Adipose tissue (tissue), 3 donors: Measurements from ENCODE around the gene KIF18A. TPM values are rescaled to one million over a fixed set of nuclear protein-coding genes. Genes with fewer than 3 reads are reported as not detected.
"Not testable (repeated sequence)": the region's sequence is repeated elsewhere in the genome, so short reads cannot be mapped to it uniquely, and the experiment has no call there.

ENCODE experiments used
- H3K27ac ChIP-seq: one replicate; pipeline ENCODE4 v1.5.1; 2013; ENCODE audit warnings: low read depth, low read length
- WGBS, 3 donors: extraction: QIAGEN DNeasy Blood & Tissue Kit; methylation state at CpG; one replicate each; pipeline ENCODE4 v1.1.7; 2013; 5-methylcytosine and 5-hydroxymethylcytosine counted together
- polyA plus RNA-seq, 3 donors: library from polyadenylated mRNA; stranded (reverse); fragments of 200-250 nt; gene quantifications; one replicate each; pipeline ENCODE4 v1.2.3, GENCODE V29; 2013
- donor health status: healthy with polysubstance abuse.
- donor health status: Bipolar disorder and iron deficiency.
- donor health status: healthy.

Gene KIF18A
- under 1 TPM; 0.10 to 0.22 (median 0.10) TPM for polyA plus RNA-seq

DNA sequence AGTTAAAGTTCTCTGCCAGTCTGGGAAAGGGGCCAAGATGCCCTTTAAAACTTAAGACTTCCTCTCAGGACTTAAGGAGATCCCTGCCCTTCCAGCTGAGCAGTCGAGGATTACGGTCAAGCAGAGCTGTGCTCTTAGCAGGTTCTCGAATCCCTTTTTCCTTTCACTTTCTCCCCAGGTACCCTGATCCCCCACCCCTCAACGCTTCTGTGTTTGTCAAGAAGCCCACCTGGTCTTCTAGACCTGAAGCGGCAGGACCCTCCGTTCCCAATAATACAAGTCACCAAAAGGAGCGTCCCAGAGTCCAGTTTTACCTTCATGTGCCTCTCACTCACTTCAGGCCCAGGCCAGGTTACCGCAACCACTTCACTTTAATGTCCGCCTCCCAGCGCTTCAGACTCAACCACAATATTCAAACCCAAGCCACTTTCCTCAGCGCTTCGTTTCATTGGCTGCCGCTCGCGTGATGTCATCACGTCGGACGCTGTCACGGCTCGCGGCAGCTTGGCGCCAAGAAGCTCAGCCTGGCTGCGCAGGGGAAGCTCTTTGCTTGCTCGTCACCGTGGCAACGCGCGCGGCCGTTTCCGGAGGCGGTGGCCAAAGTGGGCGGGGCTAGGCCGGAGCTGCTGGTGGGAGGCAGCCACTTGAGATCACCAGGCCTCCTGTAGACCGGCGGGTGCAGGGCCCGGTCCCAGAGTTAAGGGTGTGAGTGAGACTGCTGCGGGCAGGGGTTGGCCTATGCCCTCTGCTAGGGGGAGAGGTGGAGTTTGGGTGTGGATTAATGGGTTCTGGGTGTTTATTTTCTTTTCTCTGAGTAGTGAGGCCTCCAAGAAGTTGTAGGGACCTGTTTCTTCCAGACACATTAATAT, at the start of gene KIF18A, which contains the start of gene METTL15:
TSS of gene KIF18A (minus strand) at position 407 of the 869 bp plus-strand sequence. CDS start 10,209 bp downstream, outside the sequence.
TSS of gene METTL15 (plus strand) at position 639 of the 869 bp plus-strand sequence. CDS start 4,947 bp downstream, outside the sequence.
- H3K27ac ChIP-seq = no peak within 1 kb of the TSS
- 0 to 1% (median 0%) methylated on average over 38 of the region's 38 CpGs for WGBS, 3 donors

DNA sequence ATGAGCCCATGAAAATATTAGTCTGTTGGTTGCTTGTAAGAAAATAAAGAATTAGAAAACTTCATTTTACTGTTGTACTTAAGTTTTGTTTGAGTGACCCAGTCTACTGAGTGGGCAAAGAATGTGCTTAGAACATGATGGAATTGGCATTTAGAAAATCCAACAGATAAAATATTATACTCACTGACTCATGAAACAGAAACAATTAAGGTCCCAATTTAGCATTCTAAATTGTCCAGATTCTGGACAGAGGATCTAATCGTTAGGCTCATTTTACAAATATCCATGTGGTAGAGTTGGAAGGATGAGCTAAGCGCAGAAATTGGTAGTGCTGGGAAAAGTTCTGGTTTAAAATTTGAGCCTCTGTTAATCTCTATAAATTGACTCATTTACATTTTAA, 45.6 kb upstream of the KIF18A start:
- H3K27ac ChIP-seq = no peak overlapping the region
- 97 to 99% (median 97%) methylated on average over 2 of the region's 2 CpGs for whole genome bisulfite sequencing, 3 donors

DNA sequence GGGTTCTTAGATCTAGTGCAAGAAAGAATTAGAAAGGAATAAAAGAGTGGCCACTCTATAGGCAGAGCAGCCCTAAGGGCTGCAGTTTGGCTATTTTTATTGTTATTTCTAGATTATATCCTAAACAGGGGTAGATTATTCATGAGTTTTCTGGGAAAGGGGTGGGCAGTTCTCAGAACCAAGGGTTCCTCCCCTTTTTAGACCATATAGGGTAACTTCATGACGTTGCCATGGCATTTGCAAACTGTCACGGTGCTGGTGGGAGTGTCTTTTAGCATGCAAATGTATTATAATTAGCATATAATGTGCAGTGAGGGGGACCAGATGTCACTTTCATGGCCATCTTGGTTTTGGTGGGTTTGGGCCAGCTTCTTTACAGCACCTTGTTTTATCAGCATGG, 44.8 kb upstream of the KIF18A start:
- 97 to 100% (median 99%) methylated on average over 2 of the region's 2 CpGs for WGBS, 3 donors
- no peak overlapping the region for H3K27ac ChIP-seq

DNA sequence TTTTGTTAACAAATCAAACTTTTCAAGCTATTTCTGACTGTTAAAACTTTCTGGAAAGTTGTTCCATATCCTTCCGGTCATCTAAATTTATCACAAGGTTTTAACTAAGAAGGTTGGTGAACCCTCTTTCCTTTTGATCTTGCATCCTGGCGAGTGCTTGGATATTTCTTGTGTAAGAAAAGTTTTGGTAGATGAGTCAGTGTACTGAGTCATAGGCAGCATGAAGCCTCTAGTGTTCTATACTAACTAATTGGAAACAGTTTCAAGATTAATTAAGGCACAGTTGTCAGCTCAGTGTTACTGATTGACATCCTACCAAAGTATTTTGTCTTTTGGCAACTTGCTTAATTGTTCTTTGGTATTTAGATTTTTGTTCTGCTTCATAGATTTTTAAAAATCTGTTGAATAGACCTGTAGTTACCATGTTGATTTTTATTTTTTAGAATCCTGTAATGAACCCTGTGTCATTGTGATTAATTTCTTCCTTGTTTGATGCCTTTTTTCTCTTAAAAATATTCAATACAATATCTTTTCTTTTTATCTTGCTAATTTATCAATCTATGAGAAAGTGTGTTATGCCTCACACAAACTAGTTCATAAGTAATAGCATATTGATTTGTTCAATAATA, 38.3 kb upstream of the KIF18A start:
- 65 to 82% (median 77%) methylated on average over 2 of the region's 2 CpGs for WGBS, 3 donors
- no peak overlapping the region for H3K27ac ChIP-seq

DNA sequence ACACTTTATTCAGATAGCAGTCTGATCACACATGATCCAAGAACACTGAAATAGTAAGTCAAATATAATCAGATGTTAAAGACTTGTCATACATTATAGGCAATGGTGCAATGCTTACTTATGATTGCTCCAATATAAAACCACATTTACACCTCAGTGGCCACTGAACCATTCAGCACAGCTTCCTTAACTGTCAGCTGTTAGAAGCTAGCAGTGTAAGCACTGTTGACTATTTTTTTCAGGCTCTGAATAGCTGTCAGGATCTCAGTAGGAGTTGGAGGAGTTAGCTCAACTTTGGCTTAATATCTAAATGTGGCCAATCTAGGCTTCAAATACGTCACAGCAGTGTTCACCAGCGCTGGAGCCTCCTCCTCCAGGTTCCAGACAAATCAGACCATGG, 36.9 kb upstream of the KIF18A start:
- 82 to 97% (median 97%) methylated on average over 2 of the region's 2 CpGs for whole genome bisulfite sequencing, 3 donors
- no peak overlapping the region for H3K27ac ChIP-seq

DNA sequence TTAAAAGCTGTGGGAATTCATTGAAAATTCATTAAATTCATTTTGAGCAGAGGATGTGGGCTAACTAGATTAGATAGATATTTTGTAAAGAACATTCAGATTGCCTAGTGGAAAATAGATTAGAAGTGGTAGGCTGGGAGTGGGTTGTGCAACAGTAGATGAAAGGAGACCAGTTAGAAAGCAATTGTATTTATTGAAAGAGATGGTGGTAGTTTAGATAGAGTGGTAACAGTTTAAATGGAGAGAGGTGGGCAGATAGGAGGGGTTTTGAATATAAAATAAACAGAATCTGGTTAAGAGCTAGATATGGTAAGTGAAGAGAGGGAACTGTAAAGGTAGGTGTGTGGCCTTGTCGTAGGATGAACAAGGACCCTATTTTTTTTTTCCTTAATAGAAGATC, 34.8 kb upstream of the KIF18A start:
- H3K27ac ChIP-seq = no peak overlapping the region
- WGBS, 3 donors = 94 to 100% (median 97%) methylated on average over 1 of the region's 1 CpG

DNA sequence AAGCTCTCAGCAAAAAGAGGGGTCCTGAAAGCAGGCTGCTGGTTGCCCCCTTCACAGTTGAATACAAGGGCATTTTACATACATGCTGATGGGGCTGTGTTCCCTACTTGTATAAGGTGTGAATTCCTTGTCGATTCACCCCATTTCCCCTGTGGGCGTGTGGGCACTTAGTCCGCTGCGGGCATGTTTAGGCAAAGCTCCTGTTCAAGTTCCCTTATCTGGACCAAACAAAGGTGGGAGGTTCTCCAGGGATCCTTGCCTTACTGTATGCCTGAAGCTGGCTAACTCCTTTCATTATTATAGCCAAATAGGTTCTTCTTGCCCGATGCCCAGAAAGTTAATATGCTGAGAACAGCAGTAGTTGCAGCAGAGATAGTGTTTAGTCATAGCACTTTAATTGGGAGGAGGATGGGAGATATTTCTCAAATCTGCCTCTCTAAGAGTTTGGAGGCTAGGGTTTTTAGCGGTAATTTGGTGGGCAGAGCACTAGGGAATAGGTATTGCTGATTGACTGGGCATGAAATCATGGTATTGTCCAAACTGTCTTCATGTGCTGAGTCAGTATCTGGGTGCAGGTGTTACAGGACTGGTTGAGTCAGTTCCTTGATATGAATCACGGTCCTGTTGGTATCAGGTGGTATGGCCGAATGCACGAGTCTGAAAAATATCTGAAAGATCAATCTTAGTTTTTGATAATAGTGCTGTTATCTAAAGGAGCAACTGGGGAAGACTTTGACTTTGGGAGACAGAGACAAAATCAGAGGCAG, 32.9 kb upstream of the KIF18A start:
- no peak overlapping the region for H3K27ac ChIP-seq
- 95 to 98% (median 98%) methylated on average over 9 of the region's 9 CpGs for WGBS, 3 donors

DNA sequence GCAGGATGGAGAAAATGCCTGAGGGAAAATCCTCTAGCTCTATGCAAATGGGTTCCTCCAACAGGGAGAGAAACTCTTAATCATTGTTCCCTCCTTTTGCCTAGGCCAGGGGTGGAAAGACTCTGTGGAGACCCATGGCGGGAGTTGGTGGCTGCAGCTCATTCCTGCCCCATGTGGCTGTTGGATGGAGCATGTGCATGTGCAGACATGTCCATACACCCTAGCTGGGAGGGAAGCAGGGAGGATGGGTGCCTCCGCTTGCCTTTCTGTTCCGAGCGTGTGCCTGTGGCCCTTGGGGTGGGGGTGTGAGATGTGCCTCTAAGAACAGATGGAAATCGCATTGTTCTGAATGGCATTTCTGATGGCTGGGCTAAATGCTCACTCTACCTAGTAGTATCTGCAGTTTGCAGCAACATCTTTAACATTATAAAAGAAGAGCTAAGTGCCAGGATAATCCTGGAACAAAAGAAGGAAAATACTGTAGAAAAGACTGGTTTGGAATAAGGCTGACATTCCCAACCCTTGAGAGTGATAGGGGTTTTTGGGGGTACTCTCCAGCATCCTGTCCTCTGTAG, 32.0 kb upstream of the KIF18A start:
- WGBS, 3 donors = 93 to 100% (median 100%) methylated on average over 5 of the region's 5 CpGs
- no peak overlapping the region for H3K27ac ChIP-seq

DNA sequence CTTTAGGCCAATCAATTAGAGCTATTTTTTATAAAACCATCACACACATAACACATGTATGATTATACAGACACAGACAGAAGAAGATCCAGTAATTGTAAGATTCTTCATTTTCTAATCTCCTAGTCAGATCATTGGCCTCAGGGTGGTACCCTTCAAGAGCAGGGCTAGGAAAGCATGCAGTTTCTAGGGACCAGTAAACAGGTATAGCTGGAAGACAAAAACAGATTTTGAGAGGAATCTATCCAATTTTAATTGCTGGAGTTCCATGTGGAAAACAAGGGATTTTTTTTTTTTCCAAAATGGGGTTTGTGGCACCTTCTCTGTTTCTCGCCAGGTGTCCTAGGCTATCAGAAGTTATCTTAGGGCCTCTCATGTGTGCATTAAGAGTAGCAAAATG, 29.9 kb upstream of the KIF18A start:
- no peak overlapping the region for H3K27ac ChIP-seq
- 93 to 97% (median 96%) methylated on average over 1 of the region's 1 CpG for WGBS, 3 donors

DNA sequence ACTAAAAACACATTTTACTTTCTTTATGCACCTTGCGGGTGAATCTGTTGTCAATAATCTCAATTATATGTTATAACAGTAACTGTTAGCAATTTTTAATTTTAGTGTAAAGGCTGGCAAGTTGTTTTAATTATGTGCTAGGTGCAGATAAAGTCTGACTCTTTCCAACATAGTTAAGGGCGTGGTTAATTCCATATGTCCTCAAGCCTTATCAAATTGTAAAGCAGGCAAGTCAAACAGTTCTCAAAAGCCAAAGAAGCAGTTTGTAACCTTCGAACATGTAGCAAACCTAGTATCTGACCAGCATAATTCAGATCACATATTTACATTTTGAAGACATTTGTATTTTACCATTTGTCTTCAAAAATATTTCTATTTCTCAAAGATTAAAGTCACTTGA, 29.4 kb upstream of the KIF18A start:
- no peak overlapping the region for H3K27ac ChIP-seq
- WGBS, 3 donors = 96 to 98% (median 97%) methylated on average over 3 of the region's 3 CpGs

DNA sequence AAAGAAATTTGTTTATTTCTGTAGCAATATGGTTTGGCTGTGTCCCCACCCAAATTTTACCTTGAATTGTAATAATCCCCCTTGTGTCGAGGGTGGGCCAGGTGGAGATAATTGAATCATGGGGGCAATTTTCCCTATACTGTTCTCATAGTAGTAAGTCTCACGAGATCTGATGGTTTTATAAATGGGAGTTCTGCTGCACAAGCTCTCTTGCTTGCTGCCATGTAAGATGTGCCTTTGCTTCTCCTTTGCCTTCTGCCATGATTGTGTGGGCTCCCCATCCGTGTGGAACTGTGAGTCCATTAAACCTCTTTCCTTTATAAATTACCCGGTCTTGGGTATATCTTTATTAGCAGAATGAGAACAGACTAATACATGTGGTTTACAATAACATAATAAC, 28.2 kb upstream of the KIF18A start:
- 93 to 99% (median 97%) methylated on average over 4 of the region's 4 CpGs for WGBS, 3 donors

DNA sequence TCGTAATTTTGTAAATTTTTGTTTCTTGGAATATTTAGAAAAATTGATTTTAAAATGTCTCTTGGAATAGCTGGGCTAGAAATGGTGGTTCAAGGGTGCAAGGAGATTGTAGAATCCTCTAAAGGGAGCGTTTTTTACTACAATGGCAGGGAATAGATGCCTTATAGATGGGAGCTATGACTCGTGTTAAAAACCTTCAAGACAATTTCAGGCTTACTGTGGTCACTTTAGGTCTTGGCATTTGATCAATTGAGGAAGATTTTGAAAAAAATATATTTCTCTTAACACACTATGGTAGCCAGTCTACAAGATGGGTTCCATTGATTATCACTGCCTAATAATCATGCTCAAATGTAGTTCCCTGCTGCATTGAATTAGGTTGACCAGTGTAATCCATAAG, 25.2 kb upstream of the KIF18A start:
- H3K27ac ChIP-seq = no peak overlapping the region
- 93 to 99% (median 95%) methylated on average over 3 of the region's 3 CpGs for WGBS, 3 donors

More for the DNA sequence above, 28.2 kb upstream of the KIF18A start:
- H3K27ac ChIP-seq = not testable (repeated sequence)

DNA sequence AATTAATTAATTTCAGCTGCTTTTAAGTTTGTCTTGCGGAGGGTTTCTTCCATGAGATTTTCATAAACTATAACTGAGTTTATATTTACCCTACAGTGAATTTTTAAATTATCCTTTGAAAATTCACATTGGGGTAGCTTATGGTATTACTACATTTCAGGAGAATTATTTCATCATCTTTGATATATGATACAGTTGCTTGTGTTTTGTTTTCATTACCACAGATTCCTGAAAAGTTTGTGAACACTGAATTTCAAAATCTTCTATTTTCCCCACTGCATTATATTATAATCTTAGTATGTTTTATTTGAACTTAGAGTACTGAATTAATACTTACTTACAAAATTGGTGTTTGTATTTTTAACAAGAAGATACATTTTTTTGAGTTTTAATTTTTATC, 24.6 kb upstream of the KIF18A start:
- H3K27ac ChIP-seq = no peak overlapping the region
- 32 to 93% (median 42%) methylated on average over 1 of the region's 1 CpG for WGBS, 3 donors

DNA sequence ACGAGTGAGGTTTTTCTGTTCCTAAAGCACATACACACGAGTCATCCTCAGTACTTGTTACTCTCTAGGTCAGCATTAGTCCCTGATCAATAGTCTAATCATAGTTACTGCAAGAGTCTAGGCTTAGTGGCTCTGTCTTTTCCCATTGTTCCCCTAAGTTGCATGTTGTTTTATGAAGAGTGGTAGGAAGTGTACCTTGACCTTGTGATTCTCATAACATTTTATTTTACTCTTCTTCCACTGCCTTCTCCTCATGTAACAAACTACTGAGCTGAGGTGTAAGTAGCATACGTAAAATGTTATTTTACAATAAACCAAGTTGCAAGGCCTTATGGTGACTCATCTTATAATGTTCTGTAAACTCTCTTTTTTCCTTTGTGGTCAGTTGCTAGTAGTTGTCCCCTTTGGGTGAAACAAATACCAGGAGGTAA, 15.2 kb upstream of the KIF18A start:
- H3K27ac ChIP-seq = no peak overlapping the region
- 88 to 92% (median 88%) methylated on average over 3 of the region's 3 CpGs for WGBS, 3 donors

DNA sequence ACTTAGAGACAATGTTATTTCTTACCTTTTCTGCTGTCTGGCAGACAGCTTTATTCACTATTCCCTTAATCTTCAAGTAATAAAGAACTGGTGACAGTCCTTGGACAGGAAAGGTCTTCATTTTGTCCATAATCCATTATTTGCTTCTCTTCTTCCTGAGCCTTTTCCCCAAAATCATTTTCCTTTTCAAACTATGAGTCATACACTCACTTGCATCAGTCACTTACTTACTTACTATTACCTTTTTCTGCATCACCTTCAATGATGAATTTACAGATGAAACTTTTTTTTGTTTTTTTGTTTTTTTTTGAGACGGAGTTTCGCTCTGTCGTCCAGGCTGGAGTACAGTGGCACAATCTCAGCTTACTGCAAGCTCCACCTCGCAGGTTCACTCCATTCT, 9.8 kb upstream of the KIF18A start:
- no peak overlapping the region for H3K27ac ChIP-seq
- 96 to 97% (median 96%) methylated on average over 4 of the region's 4 CpGs for WGBS, 3 donors

DNA sequence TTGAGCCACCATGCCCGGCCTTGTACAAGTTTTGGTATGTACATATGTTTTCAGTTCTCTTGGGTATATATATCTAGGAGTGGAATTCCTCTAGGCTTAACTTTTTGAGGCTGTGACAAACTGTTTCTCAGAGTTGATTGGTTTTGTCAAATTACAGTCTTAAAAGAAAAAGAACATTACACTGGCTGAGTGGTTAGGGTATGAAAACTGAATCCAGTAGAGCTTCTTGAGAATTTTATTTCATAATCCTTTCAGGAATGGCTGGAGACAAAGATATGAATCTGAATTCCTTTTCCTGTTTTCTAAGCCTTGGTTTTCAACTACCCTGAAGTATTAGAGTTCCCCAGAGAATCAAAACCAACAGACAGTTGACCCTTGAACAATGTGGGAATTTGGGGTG, 6.8 kb upstream of the KIF18A start:
- 91 to 97% (median 91%) methylated on average over 1 of the region's 1 CpG for WGBS, 3 donors

DNA sequence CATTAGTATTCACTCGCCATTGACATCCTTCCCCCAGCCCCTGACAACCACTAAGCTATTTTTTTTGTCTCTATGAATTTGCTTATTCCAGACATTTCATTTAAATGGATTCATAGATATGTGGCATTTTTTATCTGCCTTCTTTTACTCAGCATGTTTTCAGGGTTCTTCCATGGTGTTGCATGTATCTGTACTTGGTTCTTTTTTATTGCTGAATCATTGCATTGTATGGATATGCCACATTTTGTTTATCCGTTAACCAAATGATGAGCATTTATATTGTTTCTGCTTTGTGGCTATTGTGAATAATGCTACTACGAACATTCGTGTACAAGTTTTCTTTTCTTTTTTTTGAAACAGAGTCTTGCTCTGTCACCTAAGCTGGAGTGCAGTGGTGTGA, 6.2 kb upstream of the KIF18A start:
- no peak overlapping the region for H3K27ac ChIP-seq
- 96 to 97% (median 97%) methylated on average over 4 of the region's 4 CpGs for WGBS, 3 donors

More for the DNA sequence above, 6.8 kb upstream of the KIF18A start:
- no peak overlapping the region for H3K27ac ChIP-seq

DNA sequence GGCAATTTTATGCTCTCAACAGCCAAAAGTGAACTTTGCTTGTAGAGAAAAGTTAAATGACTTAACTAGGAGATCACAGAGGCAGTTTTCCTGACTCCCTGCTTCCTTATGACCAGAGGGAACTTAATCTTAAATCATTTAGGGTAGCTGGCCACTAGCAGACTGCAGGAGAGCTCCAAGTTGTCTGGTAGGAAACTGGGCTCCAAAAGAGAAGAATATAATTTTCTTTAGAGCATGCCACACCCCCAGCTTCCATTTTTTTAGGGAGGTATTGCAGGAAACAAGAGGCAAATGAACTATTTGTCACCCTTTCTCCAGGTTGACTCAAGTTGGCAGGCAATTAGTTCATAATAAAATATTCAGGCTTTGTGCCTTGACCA, 2.9 kb upstream of the KIF18A start:
- no peak overlapping the region for H3K27ac ChIP-seq
